GM19467 (cell line): Measurements from ENCODE around the gene COX7A2L.
"Not testable (repeated sequence)": the region's sequence is repeated elsewhere in the genome, so short reads cannot be mapped to it uniquely, and the experiment has no call there.

ENCODE experiments used
- ATAC-seq: cut with Tn5 transposase; IDR thresholded peaks from one replicate; pipeline ENCODE4 v1.9.1; 2021; ENCODE audit warnings: mild to moderate bottlenecking, moderate library complexity; ENCODE audit not compliant: unreplicated experiment

The COX7A2L gene

GRCh38 chr2:42368817-42369531, 8.0 kb upstream of the COX7A2L start:
- ATAC-seq = no peak

GRCh38 chr2:42367835-42368234, 6.8 kb upstream of the COX7A2L start:
- ATAC-seq = no peak

- no peak for ATAC-seq
Observed at GRCh38 chr2:42366411-42366810, 5.4 kb upstream of the COX7A2L start.

- ATAC-seq = no peak
Observed at GRCh38 chr2:42364658-42365057, 3.6 kb upstream of the COX7A2L start.

GRCh38 chr2:42363413-42363812, 2.4 kb upstream of the COX7A2L start:
- ATAC-seq = no peak

- no peak for ATAC-seq
Observed at GRCh38 chr2:42361728-42362283, 789 bp upstream of the COX7A2L start.

- no peak for ATAC-seq
Observed at GRCh38 chr2:42360493-42360889, 526 bp downstream of the COX7A2L start.

- ATAC-seq = no peak
Observed at GRCh38 chr2:42359965-42360483, 993 bp downstream of the COX7A2L start.

GRCh38 chr2:42359304-42359964, 1.6 kb downstream of the COX7A2L start:
- no peak for ATAC-seq

GRCh38 chr2:42353792-42354429, 7.1 kb downstream of the COX7A2L start:
- no peak for ATAC-seq

- no peak for ATAC-seq
Observed at GRCh38 chr2:42351864-42352263, 9.2 kb downstream of the COX7A2L start.

- ATAC-seq = no peak
Observed at GRCh38 chr2:42350434-42351063, 10.5 kb downstream of the COX7A2L start.

- ATAC-seq = no peak
Observed at GRCh38 chr2:42348113-42348805, 12.8 kb downstream of the COX7A2L start.

GRCh38 chr2:42347518-42347917, 13.5 kb downstream of the COX7A2L start:
- ATAC-seq = not testable (repeated sequence)

GRCh38 chr2:42346856-42347255, 14.2 kb downstream of the COX7A2L start:
- ATAC-seq = not testable (repeated sequence)

GRCh38 chr2:42345986-42346385, 15.0 kb downstream of the COX7A2L start:
- ATAC-seq = no peak

- no peak for ATAC-seq
Observed at GRCh38 chr2:42342795-42343241, 18.2 kb downstream of the COX7A2L start.

GRCh38 chr2:42342061-42342794, 18.8 kb downstream of the COX7A2L start:
- ATAC-seq = no peak

- no peak for ATAC-seq
Observed at GRCh38 chr2:42340938-42341636, 19.9 kb downstream of the COX7A2L start.
